CD4-positive, alpha-beta T cell (primary cell): ENCODE measurements around the gene IARS2. TPM values are rescaled to one million over a fixed set of nuclear protein-coding genes. Genes with fewer than 3 reads are reported as not detected.

Source experiments
- ATAC-seq: fragments of 200-7000 bp; cut with Tn5 transposase; one replicate; pipeline ENCODE4 v1.10.0; 2022; ENCODE audit warnings: mild to moderate bottlenecking; ENCODE audit not compliant: poor library complexity
- CTCF ChIA-PET: fragments of 350-600 bp; sonication (Branson Sonifier 250); formaldehyde crosslinking; loops from one replicate; lab custom pipeline; 2021; ENCODE audit warnings: antibody characterized with exemption, inconsistent platforms; lab: Charles Lee
- POLR2A ChIA-PET: fragments of 350-600 bp; sonication (Branson Sonifier 250); formaldehyde crosslinking; loops from one replicate; lab custom pipeline; 2021; ENCODE audit warnings: antibody characterized with exemption, inconsistent platforms; lab: Charles Lee
- DNase-seq, 14 experiments: peaks; one replicate each; pipeline ENCODE4 v3.0.0-alpha.2; 2013 to 2020; ENCODE audit warnings: mixed read lengths in 2 of 14
- H3K27ac ChIP-seq, 2 donors: one replicate each; pipeline versions ENCODE4 v1.5.1 to v1.7.0; 2013; ENCODE audit warnings: low read length in 2 of 2, low read depth in 1 of 2, mild to moderate bottlenecking in 1 of 2
- H3K27me3 ChIP-seq, 2 experiments: 1 replicate in 1 of 2; 2 replicates in 1 of 2; pipeline versions ENCODE4 v1.6.1 to v1.7.0; 2013; ENCODE audit warnings: low read length in 2 of 2, control low read depth in 1 of 2, mild to moderate bottlenecking in 1 of 2, moderate library complexity in 1 of 2; ENCODE audit not compliant: insufficient read depth in 2 of 2, control insufficient read depth in 1 of 2
- H3K36me3 ChIP-seq: one replicate; pipeline ENCODE4 v1.6.1; 2013; ENCODE audit warnings: low read length, control low read depth; ENCODE audit not compliant: insufficient read depth
- H3K4me1 ChIP-seq: one replicate; pipeline ENCODE4 v1.6.1; 2013; ENCODE audit warnings: low read length, control low read depth; ENCODE audit not compliant: insufficient read depth
- H3K4me3 ChIP-seq: one replicate; pipeline ENCODE4 v1.5.1; 2013; ENCODE audit warnings: mild to moderate bottlenecking, low read length, moderate library complexity
- H3K9me3 ChIP-seq, 2 experiments: 1 replicate in 1 of 2; 2 replicates in 1 of 2; pipeline versions ENCODE4 v1.6.1 to v1.7.0; 2013; ENCODE audit warnings: low read length in 2 of 2, mild to moderate bottlenecking in 2 of 2, control low read depth in 1 of 2, moderate library complexity in 1 of 2; ENCODE audit not compliant: control insufficient read depth in 1 of 2, insufficient read depth in 1 of 2
- H3K27ac Mint-ChIP-seq: one replicate; pipeline ENCODE4 v1.8.0; 2020; ENCODE audit warnings: mixed read lengths
- H3K27me3 Mint-ChIP-seq: one replicate; pipeline ENCODE4 v1.8.0; 2021; ENCODE audit warnings: mixed read lengths
- H3K36me3 Mint-ChIP-seq: one replicate; pipeline ENCODE4 v1.8.0; 2021; ENCODE audit warnings: low read depth, mixed read lengths
- H3K4me1 Mint-ChIP-seq: one replicate; pipeline ENCODE4 v1.8.0; 2021; ENCODE audit warnings: low read depth, mixed read lengths
- H3K4me3 Mint-ChIP-seq: one replicate; pipeline ENCODE4 v1.8.0; 2020; ENCODE audit warnings: mild to moderate bottlenecking, mixed read lengths
- H3K9me3 Mint-ChIP-seq: one replicate; pipeline ENCODE4 v1.8.0; 2020; ENCODE audit warnings: mixed read lengths
- intact Hi-C, 2 experiments: fragments of 100-400 bp; cut with DNase I in 1 of 2; cut with micrococcal nuclease in 1 of 2; formaldehyde crosslinking; loops; one replicate each; pipeline versions ENCODE4 v1.15.1 to v1.9.0; 2023 to 2025; cut with DNase I, micrococcal nuclease
- total RNA-seq, 174 experiments: library from RNA in 2 of 174; stranded (reverse) in 2 of 174; gene quantifications; one replicate each; pipeline ENCODE4 v1.2.3 and lab custom pipeline; 2021 to 2026
- TF ChIP-seq, protein P1 (sequence below): fragments of 200-600 bp; IDR thresholded peaks from one replicate; pipeline ENCODE4 v1.8.0; 2022; ENCODE audit warnings: antibody characterized with exemption, mild to moderate bottlenecking

Gene IARS2
- total RNA-seq, 2 experiments from 2014 or later, result 18.9 to 19.0 TPM

DNA sequence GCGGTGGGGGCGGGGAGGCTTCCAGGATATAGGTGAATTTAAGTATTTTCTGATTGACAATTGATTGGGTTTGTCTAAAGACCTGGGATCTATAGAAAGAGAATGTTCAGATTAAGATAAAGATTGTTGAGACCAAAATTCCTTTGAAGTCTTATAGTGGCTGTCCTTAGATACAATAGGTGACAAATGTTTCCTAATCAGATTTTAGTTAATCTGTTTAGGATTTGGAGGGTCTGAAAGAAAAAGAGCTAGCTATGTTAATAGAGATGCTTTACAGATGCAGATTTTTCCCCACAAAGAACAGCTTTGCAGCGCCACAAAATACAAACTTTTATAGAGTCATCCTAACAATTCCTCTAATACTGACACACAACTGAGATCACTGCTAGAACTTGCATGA lies 33.1 kb upstream of the IARS2 start:
- peaks cover 37% of the 10 kb centered on the region for H3K36me3 ChIP-seq
- H3K9me3 Mint-ChIP-seq, result no peaks in the 10 kb centered on the region
- CTCF ChIA-PET, result no interaction called here
- H3K27ac ChIP-seq, result no peak overlapping the region
- H3K27me3 Mint-ChIP-seq, result no peaks in the 10 kb centered on the region
- H3K4me3 ChIP-seq, result no peak overlapping the region
- intact Hi-C loops, result no loop called here
- TF ChIP-seq, protein P1, sequence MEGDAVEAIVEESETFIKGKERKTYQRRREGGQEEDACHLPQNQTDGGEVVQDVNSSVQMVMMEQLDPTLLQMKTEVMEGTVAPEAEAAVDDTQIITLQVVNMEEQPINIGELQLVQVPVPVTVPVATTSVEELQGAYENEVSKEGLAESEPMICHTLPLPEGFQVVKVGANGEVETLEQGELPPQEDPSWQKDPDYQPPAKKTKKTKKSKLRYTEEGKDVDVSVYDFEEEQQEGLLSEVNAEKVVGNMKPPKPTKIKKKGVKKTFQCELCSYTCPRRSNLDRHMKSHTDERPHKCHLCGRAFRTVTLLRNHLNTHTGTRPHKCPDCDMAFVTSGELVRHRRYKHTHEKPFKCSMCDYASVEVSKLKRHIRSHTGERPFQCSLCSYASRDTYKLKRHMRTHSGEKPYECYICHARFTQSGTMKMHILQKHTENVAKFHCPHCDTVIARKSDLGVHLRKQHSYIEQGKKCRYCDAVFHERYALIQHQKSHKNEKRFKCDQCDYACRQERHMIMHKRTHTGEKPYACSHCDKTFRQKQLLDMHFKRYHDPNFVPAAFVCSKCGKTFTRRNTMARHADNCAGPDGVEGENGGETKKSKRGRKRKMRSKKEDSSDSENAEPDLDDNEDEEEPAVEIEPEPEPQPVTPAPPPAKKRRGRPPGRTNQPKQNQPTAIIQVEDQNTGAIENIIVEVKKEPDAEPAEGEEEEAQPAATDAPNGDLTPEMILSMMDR, result no peak
- no peaks in the 10 kb centered on the region for H3K27me3 ChIP-seq
- H3K4me1 ChIP-seq, result peaks cover 3% of the 10 kb centered on the region
- H3K4me3 Mint-ChIP-seq, result no peak overlapping the region
- H3K27ac Mint-ChIP-seq, result no peak overlapping the region
- no peak for DNase-seq
- POLR2A ChIA-PET, result no interaction called here
- no peaks in the 10 kb centered on the region for H3K9me3 ChIP-seq
- peaks cover 68% of the 10 kb centered on the region for H3K36me3 Mint-ChIP-seq
- ATAC-seq, result no peak
- no peaks in the 10 kb centered on the region for H3K4me1 Mint-ChIP-seq

DNA sequence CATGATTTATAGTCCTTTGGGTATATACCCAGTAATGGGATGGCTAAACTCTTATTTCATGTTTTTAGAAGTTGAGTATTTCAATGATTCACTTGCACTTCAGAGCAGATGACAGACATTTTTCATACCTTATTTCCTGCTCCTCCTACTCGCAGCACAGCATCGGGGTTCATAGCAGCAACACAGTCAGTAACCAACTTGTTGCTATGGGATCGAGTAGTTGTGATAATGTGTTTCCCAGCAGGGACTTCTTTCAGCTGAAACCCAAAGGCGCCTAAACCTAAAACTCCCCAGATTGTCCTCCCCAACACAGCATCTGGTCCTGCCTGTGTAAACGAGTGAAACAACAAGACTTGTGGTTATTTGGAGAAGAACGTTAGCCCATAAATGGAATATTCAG lies 31.3 kb upstream of the IARS2 start:
- Histone ChIP-seq H3K4me1 (no peaks in the 10 kb centered on the region), H3K36me3 (peaks cover 43% of the 10 kb centered on the region), H3K4me3 (no peak overlapping the region), H3K27ac (no peak overlapping the region), H3K27me3 (no peaks in the 10 kb centered on the region), H3K9me3 (no peaks in the 10 kb centered on the region)
- ChIA-PET CTCF (no interaction called here), POLR2A (no interaction called here)
- Mint-ChIP-seq H3K36me3 (peaks cover 73% of the 10 kb centered on the region), H3K27ac (no peak overlapping the region), H3K4me1 (no peaks in the 10 kb centered on the region), H3K9me3 (no peaks in the 10 kb centered on the region), H3K27me3 (no peaks in the 10 kb centered on the region), H3K4me3 (no peak overlapping the region)
- intact Hi-C loops, result no loop called here
- ATAC-seq (no peak), DNase-seq (no peak)
- TF ChIP-seq, protein P1, result no peak

DNA sequence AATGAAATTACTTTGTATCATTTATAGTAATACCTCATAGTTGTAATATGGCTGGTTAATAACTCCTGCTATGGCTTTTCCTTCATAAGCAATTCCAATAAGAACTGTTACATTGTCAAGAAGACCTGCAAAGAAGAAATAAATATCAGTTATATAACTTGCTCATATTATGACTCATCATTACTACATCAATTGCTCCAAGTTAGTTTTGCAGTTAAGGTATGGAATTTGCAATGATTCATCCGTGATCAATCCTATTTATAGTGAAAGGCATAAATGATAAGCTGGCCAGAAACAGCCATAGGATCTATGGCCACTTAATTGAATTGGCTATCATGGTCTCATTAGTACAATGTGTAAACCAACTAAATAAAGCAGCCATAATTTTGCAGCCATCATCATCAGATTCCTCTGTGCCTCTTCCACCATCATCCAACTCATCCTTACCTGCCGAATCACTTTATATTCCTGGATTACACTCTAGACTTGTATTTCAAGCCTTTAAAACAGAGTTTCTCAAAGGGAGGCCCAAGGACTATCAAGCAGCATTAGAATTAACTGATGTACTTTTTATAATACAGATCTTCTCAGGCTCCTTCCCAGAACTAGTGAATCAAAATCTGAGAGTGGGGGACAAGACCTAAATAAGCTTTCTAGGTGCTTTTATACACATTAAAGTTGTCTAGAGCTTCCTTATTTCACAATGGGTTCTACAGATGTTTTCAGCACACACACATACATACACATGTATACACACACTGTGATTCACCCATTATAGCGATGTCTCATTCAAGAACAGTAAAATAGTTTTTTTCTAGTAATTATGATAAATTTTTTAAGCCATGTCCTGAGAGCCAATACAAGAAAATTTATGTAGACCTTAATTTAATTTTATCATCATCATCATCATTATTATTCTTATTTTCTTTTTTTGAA lies 26.4 kb upstream of the IARS2 start:
- peaks cover 67% of the 10 kb centered on the region for H3K36me3 Mint-ChIP-seq
- H3K4me1 Mint-ChIP-seq, result no peaks in the 10 kb centered on the region

More for the DNA sequence above, 26.4 kb upstream of the IARS2 start:
- Histone ChIP-seq H3K9me3 (no peaks in the 10 kb centered on the region), H3K4me3 (no peak overlapping the region), H3K4me1 (no peaks in the 10 kb centered on the region), H3K36me3 (peaks cover 33% of the 10 kb centered on the region), H3K27ac (no peak overlapping the region), H3K27me3 (no peaks in the 10 kb centered on the region)
- intact Hi-C loops, result no loop called here
- ChIA-PET CTCF (no interaction called here), POLR2A (interaction anchor here (0.7 kb wide), 1 partner anchor 24 kb away, joined by 3 read pairs; no protein-coding TSS in a partner anchor)
- ATAC-seq (no peak), DNase-seq (no peak)
- Mint-ChIP-seq H3K9me3 (no peaks in the 10 kb centered on the region), H3K27ac (no peak overlapping the region), H3K27me3 (no peaks in the 10 kb centered on the region), H3K4me3 (no peak overlapping the region)
- TF ChIP-seq, protein P1, result no peak
